NB4 (cell line): ENCODE results near the gene JRKL.

Source experiments
- POLR2A ChIP-seq: IDR thresholded peaks from 2 replicates; pipeline ENCODE4 v1.6.1; 2011; ENCODE audit warnings: mild to moderate bottlenecking; ENCODE audit not compliant: insufficient read length; ENCODE audit errors: extremely low read depth
- TF ChIP-seq, protein P1 (sequence below): IDR thresholded peaks from one replicate; pipeline ENCODE4 v1.5.1; 2012; ENCODE audit warnings: low read depth, low read length

DNA sequence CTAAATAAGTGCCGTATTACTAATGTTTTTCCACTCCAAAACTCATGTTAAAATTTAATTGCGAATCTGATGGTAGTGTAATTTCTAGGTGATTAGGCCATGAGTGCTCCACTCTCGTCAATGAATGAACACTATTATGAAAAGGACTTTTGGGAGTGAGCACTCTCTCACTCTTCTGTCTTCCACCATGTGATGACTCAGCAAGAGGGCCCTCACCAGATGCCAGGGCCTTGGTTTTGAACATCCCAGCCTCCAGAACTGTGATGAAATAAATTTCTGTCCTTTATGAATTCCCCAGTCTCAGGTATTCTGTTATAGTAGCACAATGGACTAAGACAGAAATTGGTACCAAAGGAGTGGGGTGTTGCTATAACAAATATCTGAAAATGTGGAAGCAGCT, 8.1 kb downstream of the JRKL start:
- TF ChIP-seq, protein P1, sequence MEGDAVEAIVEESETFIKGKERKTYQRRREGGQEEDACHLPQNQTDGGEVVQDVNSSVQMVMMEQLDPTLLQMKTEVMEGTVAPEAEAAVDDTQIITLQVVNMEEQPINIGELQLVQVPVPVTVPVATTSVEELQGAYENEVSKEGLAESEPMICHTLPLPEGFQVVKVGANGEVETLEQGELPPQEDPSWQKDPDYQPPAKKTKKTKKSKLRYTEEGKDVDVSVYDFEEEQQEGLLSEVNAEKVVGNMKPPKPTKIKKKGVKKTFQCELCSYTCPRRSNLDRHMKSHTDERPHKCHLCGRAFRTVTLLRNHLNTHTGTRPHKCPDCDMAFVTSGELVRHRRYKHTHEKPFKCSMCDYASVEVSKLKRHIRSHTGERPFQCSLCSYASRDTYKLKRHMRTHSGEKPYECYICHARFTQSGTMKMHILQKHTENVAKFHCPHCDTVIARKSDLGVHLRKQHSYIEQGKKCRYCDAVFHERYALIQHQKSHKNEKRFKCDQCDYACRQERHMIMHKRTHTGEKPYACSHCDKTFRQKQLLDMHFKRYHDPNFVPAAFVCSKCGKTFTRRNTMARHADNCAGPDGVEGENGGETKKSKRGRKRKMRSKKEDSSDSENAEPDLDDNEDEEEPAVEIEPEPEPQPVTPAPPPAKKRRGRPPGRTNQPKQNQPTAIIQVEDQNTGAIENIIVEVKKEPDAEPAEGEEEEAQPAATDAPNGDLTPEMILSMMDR: no peak
- no peak for TF ChIP-seq POLR2A
